ENCODE data around the gene SACM1L.

GRCh38 chr3:45779746-45780735, 90.8 kb downstream of the SACM1L start:
- TF ChIP-seq NR3C1 (CRISPR knock-in tag; IDR thresholded peaks at IDR 0.05) (no peak), JUNB (CRISPR knock-in tag; IDR thresholded peaks at IDR 0.05; ENCODE audit: borderline replicate concordance) (no peak), NFIC (IDR thresholded peaks at IDR 0.05; ENCODE audit: low read length) (no peak), JUN (CRISPR knock-in tag; IDR thresholded peaks at IDR 0.05) (no peak), RBM39 (IDR thresholded peaks at IDR 0.05; ENCODE audit: low read depth, low read length, poor library complexity, severe bottlenecking) (no peak), MXI1 (IDR thresholded peaks at IDR 0.05; ENCODE audit: borderline replicate concordance, low read depth, low read length) (no peak), NFIB (CRISPR knock-in tag; IDR thresholded peaks at IDR 0.05; ENCODE audit: borderline replicate concordance) (no peak), GTF2F1 (IDR thresholded peaks at IDR 0.05; ENCODE audit: low read length) (no peak)
